ENCODE results near the gene AREL1. TPM values are rescaled to one million over a fixed set of nuclear protein-coding genes. Genes with fewer than 3 reads are reported as not detected.

The AREL1 gene
- total RNA-seq, 1 experiment from 2014 or later: 45.9 TPM

DNA sequence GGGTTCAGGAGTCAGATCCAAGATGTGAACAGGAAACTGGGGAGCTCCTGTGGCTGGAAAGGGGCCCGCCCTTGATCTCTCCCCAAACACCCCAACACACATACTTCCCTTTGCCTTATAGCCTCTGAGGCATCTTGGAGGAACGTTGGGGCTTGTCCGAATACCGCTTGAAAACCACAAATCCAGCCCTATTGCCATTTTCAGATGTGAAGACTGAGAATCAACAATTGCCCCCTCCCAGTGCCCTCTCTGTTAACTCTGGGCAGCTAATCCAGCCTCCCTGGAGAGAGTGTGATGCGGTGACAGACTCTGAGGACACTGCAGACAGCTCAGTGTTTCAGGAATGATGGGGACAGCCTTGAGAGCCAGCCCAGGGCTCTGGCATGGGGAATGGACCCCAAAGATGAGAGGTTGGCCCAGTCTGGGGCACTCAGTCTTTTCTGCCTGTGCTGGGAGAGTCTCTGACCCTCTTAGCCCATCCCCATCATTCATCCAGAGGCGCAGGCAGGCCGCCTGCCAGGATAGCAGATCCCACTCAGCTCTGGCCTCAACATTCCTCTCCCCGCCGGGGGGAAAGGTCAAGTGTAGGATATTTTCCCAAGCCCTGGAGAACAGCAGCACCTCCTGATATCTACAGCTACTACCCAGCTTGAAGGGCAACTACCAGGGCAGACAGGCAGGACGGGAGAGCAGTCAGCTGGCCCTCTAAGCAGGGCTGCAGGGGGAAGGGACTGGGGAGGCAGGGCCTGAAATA lies 76.3 kb downstream of the AREL1 start:
- H3K27me3 ChIP-seq (ENCODE audit: insufficient read depth, low read length): no peaks in the 10 kb centered on the region
- no peaks in the 10 kb centered on the region for H3K36me3 ChIP-seq (ENCODE audit: control insufficient read depth in 1 of 2, insufficient read depth in 2 of 2, low read length in 2 of 2)
- no peaks in the 10 kb centered on the region for H4K20me1 ChIP-seq (ENCODE audit: insufficient read depth)
- CTCF ChIA-PET: no interaction called here
- POLR2A ChIA-PET: no interaction called here
- intact Hi-C loops (cut with micrococcal nuclease): no loop called here
- no peak for TF ChIP-seq POLR2A (IDR thresholded peaks at IDR 0.05; ENCODE audit: borderline replicate concordance, extremely low read depth, insufficient read depth, insufficient read length)
- no peak for TF ChIP-seq ZFX (IDR thresholded peaks at IDR 0.05)
- TF ChIP-seq, protein P1, sequence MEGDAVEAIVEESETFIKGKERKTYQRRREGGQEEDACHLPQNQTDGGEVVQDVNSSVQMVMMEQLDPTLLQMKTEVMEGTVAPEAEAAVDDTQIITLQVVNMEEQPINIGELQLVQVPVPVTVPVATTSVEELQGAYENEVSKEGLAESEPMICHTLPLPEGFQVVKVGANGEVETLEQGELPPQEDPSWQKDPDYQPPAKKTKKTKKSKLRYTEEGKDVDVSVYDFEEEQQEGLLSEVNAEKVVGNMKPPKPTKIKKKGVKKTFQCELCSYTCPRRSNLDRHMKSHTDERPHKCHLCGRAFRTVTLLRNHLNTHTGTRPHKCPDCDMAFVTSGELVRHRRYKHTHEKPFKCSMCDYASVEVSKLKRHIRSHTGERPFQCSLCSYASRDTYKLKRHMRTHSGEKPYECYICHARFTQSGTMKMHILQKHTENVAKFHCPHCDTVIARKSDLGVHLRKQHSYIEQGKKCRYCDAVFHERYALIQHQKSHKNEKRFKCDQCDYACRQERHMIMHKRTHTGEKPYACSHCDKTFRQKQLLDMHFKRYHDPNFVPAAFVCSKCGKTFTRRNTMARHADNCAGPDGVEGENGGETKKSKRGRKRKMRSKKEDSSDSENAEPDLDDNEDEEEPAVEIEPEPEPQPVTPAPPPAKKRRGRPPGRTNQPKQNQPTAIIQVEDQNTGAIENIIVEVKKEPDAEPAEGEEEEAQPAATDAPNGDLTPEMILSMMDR (IDR thresholded peaks at IDR 0.05 in 2 of 3, conservative IDR thresholded peaks at IDR 0.05 in 1 of 3; ENCODE audit: borderline replicate concordance in 1 of 3, insufficient read depth in 1 of 3, low read depth in 2 of 3, low read length in 2 of 3): no peak
- no peak for TF ChIP-seq CEBPB (IDR thresholded peaks at IDR 0.05; ENCODE audit: low read depth)
- TF ChIP-seq, protein P2, sequence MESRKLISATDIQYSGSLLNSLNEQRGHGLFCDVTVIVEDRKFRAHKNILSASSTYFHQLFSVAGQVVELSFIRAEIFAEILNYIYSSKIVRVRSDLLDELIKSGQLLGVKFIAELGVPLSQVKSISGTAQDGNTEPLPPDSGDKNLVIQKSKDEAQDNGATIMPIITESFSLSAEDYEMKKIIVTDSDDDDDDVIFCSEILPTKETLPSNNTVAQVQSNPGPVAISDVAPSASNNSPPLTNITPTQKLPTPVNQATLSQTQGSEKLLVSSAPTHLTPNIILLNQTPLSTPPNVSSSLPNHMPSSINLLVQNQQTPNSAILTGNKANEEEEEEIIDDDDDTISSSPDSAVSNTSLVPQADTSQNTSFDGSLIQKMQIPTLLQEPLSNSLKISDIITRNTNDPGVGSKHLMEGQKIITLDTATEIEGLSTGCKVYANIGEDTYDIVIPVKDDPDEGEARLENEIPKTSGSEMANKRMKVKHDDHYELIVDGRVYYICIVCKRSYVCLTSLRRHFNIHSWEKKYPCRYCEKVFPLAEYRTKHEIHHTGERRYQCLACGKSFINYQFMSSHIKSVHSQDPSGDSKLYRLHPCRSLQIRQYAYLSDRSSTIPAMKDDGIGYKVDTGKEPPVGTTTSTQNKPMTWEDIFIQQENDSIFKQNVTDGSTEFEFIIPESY (IDR thresholded peaks at IDR 0.05; ENCODE audit: extremely low read depth, insufficient replicate concordance, low read length): no peak
- TF ChIP-seq SIN3A (IDR thresholded peaks at IDR 0.05; ENCODE audit: low read depth): no peak
- no peak for TF ChIP-seq TCF7L2 (IDR thresholded peaks at IDR 0.05; ENCODE audit: borderline replicate concordance, extremely low read depth, insufficient read depth, insufficient read length)
- TF ChIP-seq SRF (IDR thresholded peaks at IDR 0.05; ENCODE audit: low read depth): no peak
- TF ChIP-seq EZH2 (IDR thresholded peaks at IDR 0.05): no peak
- TF ChIP-seq CBX3 (IDR thresholded peaks at IDR 0.05; ENCODE audit: low read depth): no peak
- no peak for TF ChIP-seq SP1 (IDR thresholded peaks at IDR 0.05; ENCODE audit: low read depth)
- TF ChIP-seq POLR2AphosphoS5 (IDR thresholded peaks at IDR 0.05; ENCODE audit: low read depth, low read length): no peak
- TF ChIP-seq, protein P3, sequence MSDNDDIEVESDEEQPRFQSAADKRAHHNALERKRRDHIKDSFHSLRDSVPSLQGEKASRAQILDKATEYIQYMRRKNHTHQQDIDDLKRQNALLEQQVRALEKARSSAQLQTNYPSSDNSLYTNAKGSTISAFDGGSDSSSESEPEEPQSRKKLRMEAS (IDR thresholded peaks at IDR 0.05): no peak
- TF ChIP-seq EZH2phosphoT487 (IDR thresholded peaks at IDR 0.05; ENCODE audit: borderline replicate concordance): no peak
- TF ChIP-seq FOSL1 (IDR thresholded peaks at IDR 0.05; ENCODE audit: low read depth): no peak
- no peak for TF ChIP-seq ZNF274 (IDR thresholded peaks at IDR 0.05; ENCODE audit: low read depth, low read length)
- TF ChIP-seq JUND (IDR thresholded peaks at IDR 0.05): no peak
- TF ChIP-seq, protein P4, sequence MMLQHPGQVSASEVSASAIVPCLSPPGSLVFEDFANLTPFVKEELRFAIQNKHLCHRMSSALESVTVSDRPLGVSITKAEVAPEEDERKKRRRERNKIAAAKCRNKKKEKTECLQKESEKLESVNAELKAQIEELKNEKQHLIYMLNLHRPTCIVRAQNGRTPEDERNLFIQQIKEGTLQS (IDR thresholded peaks at IDR 0.05): no peak
- no peak for TF ChIP-seq EGR1 (IDR thresholded peaks at IDR 0.05; ENCODE audit: low read depth)
- TF ChIP-seq YY1 (IDR thresholded peaks at IDR 0.05; ENCODE audit: extremely low read depth, insufficient replicate concordance, low read depth, low read length): no peak
- RAD21 ChIA-PET (ENCODE audit: low non-redundant PET in 1 of 2, low total read pairs in 2 of 2, uncharacterized antibody in 2 of 2, unreplicated experiment in 2 of 2): no interaction called here
- no peak overlapping the region for H3K4me3 ChIP-seq (replicated peaks in 1 of 2; ENCODE audit: low read depth in 1 of 2, low read length in 2 of 2)
- ATAC-seq (no peak), DNase-seq (ENCODE audit: low read depth, low spot score) (no peak)
- no TSS peak for BruUV-seq (replicated peaks)
- no peaks in the 10 kb centered on the region for H3K9me2 ChIP-seq (ENCODE audit: insufficient read depth)
- no peak overlapping the region for H3K4me2 ChIP-seq (ENCODE audit: low read length)
- H3K9me3 ChIP-seq (ENCODE audit: control insufficient read depth in 1 of 2, insufficient read depth in 1 of 2, low read depth in 1 of 2, low read length in 2 of 2): no peaks in the 10 kb centered on the region
- no peak overlapping the region for H3K9ac ChIP-seq (ENCODE audit: low read length)
- H3K4me1 ChIP-seq (ENCODE audit: control insufficient read depth in 1 of 2, insufficient read depth in 2 of 2, low read length in 2 of 2): no peaks in the 10 kb centered on the region
- H3K27ac ChIP-seq (ENCODE audit: low read depth, low read length): no peak overlapping the region
- no peak overlapping the region for H2AFZ ChIP-seq (ENCODE audit: low read depth, low read length, poor library complexity, severe bottlenecking)
- H3K79me2 ChIP-seq (ENCODE audit: insufficient read depth, low read length): no peaks in the 10 kb centered on the region
